HCT116 (cell line): ENCODE results near the gene ZSCAN21. TPM values are rescaled to one million over a fixed set of nuclear protein-coding genes. Genes with fewer than 3 reads are reported as not detected.

ENCODE experiments used
- ATAC-seq: fragments of 200-7000 bp; cut with Tn5 transposase; 2 replicates; pipeline ENCODE4 v1.9.1; 2020; ENCODE audit warnings: mild to moderate bottlenecking, moderate library complexity
- BruUV-seq: library from RNA; stranded (reverse); fragments of 400-500 nt; replicated peaks from 2 replicates; lab custom pipeline; 2021; lab: Mats Ljungman, UMichigan
- CTCF ChIA-PET: fragments of 300-600 bp; sonication (Branson Sonifier 250); formaldehyde crosslinking; loops from one replicate; lab custom pipeline; 2021; ENCODE audit warnings: antibody characterized with exemption; lab: Charles Lee
- POLR2A ChIA-PET: fragments of 300-600, 350-600 bp; sonication (Branson Sonifier 250); formaldehyde crosslinking; loops from one replicate; lab custom pipeline; 2021; ENCODE audit warnings: antibody characterized with exemption; lab: Charles Lee
- RAD21 ChIA-PET, 2 experiments: fragments of 300-600 bp; sonication (Branson Sonifier 250); formaldehyde crosslinking; loops; one replicate each; lab custom pipeline; 2023; ENCODE audit warnings: low total read pairs in 2 of 2; ENCODE audit not compliant: uncharacterized antibody in 2 of 2, unreplicated experiment in 2 of 2, low non-redundant PET in 1 of 2; lab: Charles Lee
- DNase-seq: peaks from one replicate; pipeline ENCODE4 v3.0.0-alpha.2; 2010; ENCODE audit warnings: low read depth, low spot score
- H2AFZ ChIP-seq: fragments of 200-600 bp; shearing (Covaris generic), sonication (generic); 2 replicates; pipeline ENCODE4 v1.6.1; 2017; ENCODE audit warnings: low read depth, mixed run types, mixed read lengths, antibody characterized with exemption, low read length; ENCODE audit not compliant: poor library complexity, severe bottlenecking
- H3K27ac ChIP-seq: 2 replicates; pipeline ENCODE4 v1.5.1; 2012; ENCODE audit warnings: low read depth, low read length
- H3K27me3 ChIP-seq: fragments of 200-600 bp; sonication (generic); 2 replicates; pipeline ENCODE4 v1.6.1; 2016; ENCODE audit warnings: mixed run types, low read length, mixed read lengths; ENCODE audit not compliant: insufficient read depth
- H3K36me3 ChIP-seq, 2 experiments: fragments of 200-500 bp in 1 of 2; fragments of 200-600 bp in 1 of 2; sonication (Bioruptor generic) in 1 of 2; sonication (generic) in 1 of 2; 2 replicates each; pipeline versions ENCODE4 v1.5.1 to v1.6.1; 2014 to 2016; ENCODE audit warnings: low read length in 2 of 2, inconsistent platforms in 1 of 2, mixed read lengths in 1 of 2, mixed run types in 1 of 2; ENCODE audit not compliant: insufficient read depth in 2 of 2, control insufficient read depth in 1 of 2
- H3K4me1 ChIP-seq, 2 experiments: fragments of 200-600 bp in 1 of 2; sonication (generic) in 1 of 2; 2 replicates each; pipeline versions ENCODE4 v1.5.1 to v1.6.1; 2012 to 2017; ENCODE audit warnings: low read length in 2 of 2, inconsistent platforms in 1 of 2, mild to moderate bottlenecking in 1 of 2, mixed read lengths in 1 of 2, mixed run types in 1 of 2, moderate library complexity in 1 of 2; ENCODE audit not compliant: insufficient read depth in 2 of 2, control insufficient read depth in 1 of 2
- H3K4me2 ChIP-seq: fragments of 200-600 bp; sonication (generic); 2 replicates; pipeline ENCODE4 v1.6.1; 2017; ENCODE audit warnings: mixed run types, low read length, mixed read lengths
- H3K4me3 ChIP-seq, 2 experiments: fragments of 200-600 bp in 1 of 2; sonication (generic) in 1 of 2; replicated peaks in 1 of 2; 2 replicates each; pipeline ENCODE4 v1.5.1; 2011 to 2016; ENCODE audit warnings: low read length in 2 of 2, control low read depth in 1 of 2, low read depth in 1 of 2, mild to moderate bottlenecking in 1 of 2, mixed read lengths in 1 of 2, mixed run types in 1 of 2
- H3K79me2 ChIP-seq: fragments of 200-600 bp; sonication (generic); 2 replicates; pipeline ENCODE4 v1.6.1; 2017; ENCODE audit warnings: mild to moderate bottlenecking, mixed run types, low read length, moderate library complexity, mixed read lengths; ENCODE audit not compliant: insufficient read depth
- H3K9ac ChIP-seq: fragments of 200-600 bp; sonication (generic); 2 replicates; pipeline ENCODE4 v1.6.1; 2016; ENCODE audit warnings: low read length, mixed read lengths
- H3K9me2 ChIP-seq: fragments of 200-600 bp; sonication (generic), shearing (Covaris generic); 2 replicates; pipeline ENCODE4 v1.6.1; 2017; ENCODE audit warnings: mixed run types, mild to moderate bottlenecking, moderate library complexity; ENCODE audit not compliant: insufficient read depth
- H3K9me3 ChIP-seq, 2 experiments: fragments of 200-500 bp in 1 of 2; fragments of 200-600 bp in 1 of 2; sonication (Bioruptor generic) in 1 of 2; sonication (generic) in 1 of 2; 2 replicates each; pipeline ENCODE4 v1.6.1; 2014 to 2017; ENCODE audit warnings: low read length in 2 of 2, mixed read lengths in 2 of 2, inconsistent platforms in 1 of 2, low read depth in 1 of 2, mild to moderate bottlenecking in 1 of 2, mixed run types in 1 of 2, moderate library complexity in 1 of 2; ENCODE audit not compliant: control insufficient read depth in 1 of 2, insufficient read depth in 1 of 2
- H4K20me1 ChIP-seq: fragments of 200-600 bp; sonication (generic), shearing (Covaris generic); 2 replicates; pipeline ENCODE4 v1.6.1; 2017; ENCODE audit warnings: mixed run types, mild to moderate bottlenecking, moderate library complexity; ENCODE audit not compliant: insufficient read depth
- ATF3 ChIP-seq: IDR thresholded peaks from 2 replicates; pipeline ENCODE4 v1.6.1; 2012
- CBX3 ChIP-seq: IDR thresholded peaks from 2 replicates; pipeline ENCODE4 v1.6.1; 2012; ENCODE audit warnings: low read depth
- POLR2A ChIP-seq: IDR thresholded peaks from 2 replicates; pipeline ENCODE4 v1.7.0; 2011; ENCODE audit warnings: borderline replicate concordance; ENCODE audit not compliant: insufficient read depth, insufficient read length; ENCODE audit errors: extremely low read depth
- POLR2AphosphoS5 ChIP-seq: IDR thresholded peaks from 2 replicates; pipeline ENCODE4 v1.6.1; 2011; ENCODE audit warnings: mild to moderate bottlenecking, low read depth, low read length, moderate library complexity
- RAD21 ChIP-seq: IDR thresholded peaks from 2 replicates; pipeline ENCODE4 v1.6.1; 2012; ENCODE audit warnings: low read depth, mild to moderate bottlenecking
- SP1 ChIP-seq: IDR thresholded peaks from 2 replicates; pipeline ENCODE4 v1.6.1; 2012; ENCODE audit warnings: low read depth
- SRF ChIP-seq: IDR thresholded peaks from 2 replicates; pipeline ENCODE4 v1.6.1; 2012; ENCODE audit warnings: low read depth
- ZFX ChIP-seq: fragments of 450-650 bp; IDR thresholded peaks from 2 replicates; pipeline ENCODE4 v1.6.1; 2017
- ZNF274 ChIP-seq: fragments of 200-500 bp; sonication (Bioruptor generic); IDR thresholded peaks from 2 replicates; pipeline ENCODE4 v1.6.1; 2014; ENCODE audit warnings: mild to moderate bottlenecking, low read depth, low read length, inconsistent platforms
- intact Hi-C: fragments of 100-400 bp; cut with micrococcal nuclease; formaldehyde crosslinking; loops from 2 replicates; pipeline ENCODE4 v1.10.0; 2022
- total RNA-seq: library from RNA; stranded (reverse); gene quantifications from one replicate; pipeline ENCODE4 v1.2.1, GENCODE V29; 2021; ENCODE audit not compliant: unreplicated experiment
- TF ChIP-seq, protein P1 (sequence below): IDR thresholded peaks from 2 replicates; pipeline ENCODE4 v1.6.1; 2012; ENCODE audit warnings: low read depth
- TF ChIP-seq, protein P2 (sequence below), 3 experiments: fragments of 200-600 bp in 1 of 3; sonication (generic) in 1 of 3; IDR thresholded peaks in 2 of 3; conservative IDR thresholded peaks in 1 of 3; 2 replicates each; pipeline ENCODE4 v1.5.1; 2012 to 2017; ENCODE audit warnings: low read depth in 2 of 3, low read length in 2 of 3, antibody characterized with exemption in 1 of 3, borderline replicate concordance in 1 of 3, control low read depth in 1 of 3, mild to moderate bottlenecking in 1 of 3, mixed read lengths in 1 of 3, mixed run types in 1 of 3, moderate library complexity in 1 of 3; ENCODE audit not compliant: insufficient read depth in 1 of 3

Gene ZSCAN21
- total RNA-seq, 1 experiment from 2014 or later = 10.3 TPM

GRCh38 chr7:100057006-100057405 lies 7.4 kb downstream of the ZSCAN21 start:
- BruUV-seq = TSS peak; percentile 11
- H3K9me2 ChIP-seq = no peaks in the 10 kb centered on the region
- peaks cover 11 to 21% of the 10 kb centered on the region in 2 experiments; a peak in 3 of 4 replicates for H3K36me3 ChIP-seq
- ATAC-seq (no peak), DNase-seq (no peak)
- H3K27ac ChIP-seq = no peak overlapping the region
- no peak overlapping the region for H3K4me2 ChIP-seq
- no peak overlapping the region for H2AFZ ChIP-seq
- RAD21 ChIA-PET = no interaction called here
- H4K20me1 ChIP-seq = no peaks in the 10 kb centered on the region
- no peaks in the 10 kb centered on the region for H3K4me1 ChIP-seq
- no peak overlapping the region for H3K4me3 ChIP-seq
- no peak overlapping the region for H3K9ac ChIP-seq
- intact Hi-C loops = no loop called here
- POLR2A ChIA-PET = no interaction called here
- CTCF ChIA-PET = no interaction called here
- TF ChIP-seq CBX3 (no peak), POLR2A (no peak), SP1 (no peak), ZFX (no peak), ZNF274 (no peak)
- TF ChIP-seq, protein P1, sequence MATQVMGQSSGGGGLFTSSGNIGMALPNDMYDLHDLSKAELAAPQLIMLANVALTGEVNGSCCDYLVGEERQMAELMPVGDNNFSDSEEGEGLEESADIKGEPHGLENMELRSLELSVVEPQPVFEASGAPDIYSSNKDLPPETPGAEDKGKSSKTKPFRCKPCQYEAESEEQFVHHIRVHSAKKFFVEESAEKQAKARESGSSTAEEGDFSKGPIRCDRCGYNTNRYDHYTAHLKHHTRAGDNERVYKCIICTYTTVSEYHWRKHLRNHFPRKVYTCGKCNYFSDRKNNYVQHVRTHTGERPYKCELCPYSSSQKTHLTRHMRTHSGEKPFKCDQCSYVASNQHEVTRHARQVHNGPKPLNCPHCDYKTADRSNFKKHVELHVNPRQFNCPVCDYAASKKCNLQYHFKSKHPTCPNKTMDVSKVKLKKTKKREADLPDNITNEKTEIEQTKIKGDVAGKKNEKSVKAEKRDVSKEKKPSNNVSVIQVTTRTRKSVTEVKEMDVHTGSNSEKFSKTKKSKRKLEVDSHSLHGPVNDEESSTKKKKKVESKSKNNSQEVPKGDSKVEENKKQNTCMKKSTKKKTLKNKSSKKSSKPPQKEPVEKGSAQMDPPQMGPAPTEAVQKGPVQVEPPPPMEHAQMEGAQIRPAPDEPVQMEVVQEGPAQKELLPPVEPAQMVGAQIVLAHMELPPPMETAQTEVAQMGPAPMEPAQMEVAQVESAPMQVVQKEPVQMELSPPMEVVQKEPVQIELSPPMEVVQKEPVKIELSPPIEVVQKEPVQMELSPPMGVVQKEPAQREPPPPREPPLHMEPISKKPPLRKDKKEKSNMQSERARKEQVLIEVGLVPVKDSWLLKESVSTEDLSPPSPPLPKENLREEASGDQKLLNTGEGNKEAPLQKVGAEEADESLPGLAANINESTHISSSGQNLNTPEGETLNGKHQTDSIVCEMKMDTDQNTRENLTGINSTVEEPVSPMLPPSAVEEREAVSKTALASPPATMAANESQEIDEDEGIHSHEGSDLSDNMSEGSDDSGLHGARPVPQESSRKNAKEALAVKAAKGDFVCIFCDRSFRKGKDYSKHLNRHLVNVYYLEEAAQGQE = no peak
- H3K27me3 ChIP-seq = no peaks in the 10 kb centered on the region
- no peaks in the 10 kb centered on the region for H3K79me2 ChIP-seq
- no peaks in the 10 kb centered on the region for H3K9me3 ChIP-seq

DNA sequence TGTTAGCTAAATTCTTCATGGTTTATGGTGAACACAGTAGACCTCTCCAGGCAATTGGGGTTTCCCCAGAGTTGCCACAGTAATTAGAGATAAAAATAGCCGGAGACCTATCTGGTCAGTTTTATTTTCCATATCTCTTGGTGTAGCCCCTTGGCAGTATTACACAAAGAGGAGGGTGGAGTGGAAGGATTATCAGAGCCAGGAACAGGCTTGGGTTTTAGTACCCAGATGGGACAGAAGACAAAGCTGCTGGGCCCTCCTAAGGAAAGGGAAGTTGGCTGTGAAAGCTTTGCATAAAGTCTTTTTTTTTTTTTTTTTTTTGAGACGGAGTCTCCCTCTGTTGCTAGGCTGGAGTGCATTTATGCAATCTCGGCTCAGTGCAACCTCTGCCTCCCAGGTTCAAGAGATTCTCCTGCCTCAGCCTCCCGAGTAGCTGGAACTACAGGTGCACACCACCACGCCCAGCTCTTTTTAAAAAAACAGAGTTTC lies 9.7 kb downstream of the ZSCAN21 start:
- Histone ChIP-seq H3K79me2 (no peaks in the 10 kb centered on the region), H4K20me1 (no peaks in the 10 kb centered on the region), H3K4me3 (no peak overlapping the region), H3K4me2 (no peak overlapping the region), H3K27ac (no peak overlapping the region), H3K9me2 (no peaks in the 10 kb centered on the region), H3K9ac (no peak overlapping the region), H3K36me3 (peaks cover 15 to 18% of the 10 kb centered on the region in 2 experiments; a peak in 3 of 4 replicates), H2AFZ (no peak overlapping the region), H3K4me1 (no peaks in the 10 kb centered on the region), H3K27me3 (no peaks in the 10 kb centered on the region), H3K9me3 (no peaks in the 10 kb centered on the region)
- ChIA-PET CTCF (no interaction called here), POLR2A (no interaction called here), RAD21 (no interaction called here)
- ATAC-seq = no peak
- intact Hi-C loops = no loop called here
- no peak for DNase-seq
- BruUV-seq = no TSS peak
- TF ChIP-seq, protein P1 = no peak
- TF ChIP-seq SRF = no peak
- no peak for TF ChIP-seq POLR2AphosphoS5
- TF ChIP-seq ATF3 = no peak
- TF ChIP-seq, protein P2, sequence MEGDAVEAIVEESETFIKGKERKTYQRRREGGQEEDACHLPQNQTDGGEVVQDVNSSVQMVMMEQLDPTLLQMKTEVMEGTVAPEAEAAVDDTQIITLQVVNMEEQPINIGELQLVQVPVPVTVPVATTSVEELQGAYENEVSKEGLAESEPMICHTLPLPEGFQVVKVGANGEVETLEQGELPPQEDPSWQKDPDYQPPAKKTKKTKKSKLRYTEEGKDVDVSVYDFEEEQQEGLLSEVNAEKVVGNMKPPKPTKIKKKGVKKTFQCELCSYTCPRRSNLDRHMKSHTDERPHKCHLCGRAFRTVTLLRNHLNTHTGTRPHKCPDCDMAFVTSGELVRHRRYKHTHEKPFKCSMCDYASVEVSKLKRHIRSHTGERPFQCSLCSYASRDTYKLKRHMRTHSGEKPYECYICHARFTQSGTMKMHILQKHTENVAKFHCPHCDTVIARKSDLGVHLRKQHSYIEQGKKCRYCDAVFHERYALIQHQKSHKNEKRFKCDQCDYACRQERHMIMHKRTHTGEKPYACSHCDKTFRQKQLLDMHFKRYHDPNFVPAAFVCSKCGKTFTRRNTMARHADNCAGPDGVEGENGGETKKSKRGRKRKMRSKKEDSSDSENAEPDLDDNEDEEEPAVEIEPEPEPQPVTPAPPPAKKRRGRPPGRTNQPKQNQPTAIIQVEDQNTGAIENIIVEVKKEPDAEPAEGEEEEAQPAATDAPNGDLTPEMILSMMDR (IDR thresholded peaks at IDR 0.05 in 2 of 3, conservative IDR thresholded peaks at IDR 0.05 in 1 of 3; ENCODE audit: borderline replicate concordance in 1 of 3, insufficient read depth in 1 of 3, low read depth in 2 of 3, low read length in 2 of 3) = no peak
- TF ChIP-seq RAD21 = no peak
